ENCODE results near the gene ANKRD6.
"Not testable (repeated sequence)": the region's sequence is repeated elsewhere in the genome, so short reads cannot be mapped to it uniquely, and the experiment has no call there.

The ANKRD6 gene

DNA sequence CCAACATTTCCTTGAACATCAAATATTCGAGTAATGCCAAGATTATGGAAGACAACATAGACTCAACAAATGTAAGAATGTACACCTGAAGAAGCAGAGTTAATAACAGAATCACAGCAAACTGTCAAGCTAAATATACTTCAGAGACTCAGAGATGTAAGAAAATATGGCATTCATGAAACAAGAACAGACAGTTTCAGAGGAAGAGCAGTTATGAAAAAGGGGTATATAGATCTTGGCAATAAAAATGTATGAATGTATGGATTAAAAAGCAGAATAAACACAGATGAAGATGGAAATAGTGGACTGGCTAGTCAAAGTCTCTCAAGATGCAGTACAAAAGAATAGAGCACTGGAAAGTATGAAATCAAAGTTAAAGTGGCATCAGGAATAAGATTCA is 39.3 kb upstream of the ANKRD6 start:
- TF ChIP-seq CTCF (IDR thresholded peaks at IDR 0.05; ENCODE audit: borderline replicate concordance, insufficient read depth, low read depth, low read length), result no peak
- no peak overlapping the region for H3K4me3 ChIP-seq (ENCODE audit: low read depth, low read length)

- not testable (repeated sequence) for H3K4me3 ChIP-seq (ENCODE audit: low read depth, low read length)
These were observed 35.1 kb upstream of the ANKRD6 start for GRCh38 chr6:89397884-89398283.

DNA sequence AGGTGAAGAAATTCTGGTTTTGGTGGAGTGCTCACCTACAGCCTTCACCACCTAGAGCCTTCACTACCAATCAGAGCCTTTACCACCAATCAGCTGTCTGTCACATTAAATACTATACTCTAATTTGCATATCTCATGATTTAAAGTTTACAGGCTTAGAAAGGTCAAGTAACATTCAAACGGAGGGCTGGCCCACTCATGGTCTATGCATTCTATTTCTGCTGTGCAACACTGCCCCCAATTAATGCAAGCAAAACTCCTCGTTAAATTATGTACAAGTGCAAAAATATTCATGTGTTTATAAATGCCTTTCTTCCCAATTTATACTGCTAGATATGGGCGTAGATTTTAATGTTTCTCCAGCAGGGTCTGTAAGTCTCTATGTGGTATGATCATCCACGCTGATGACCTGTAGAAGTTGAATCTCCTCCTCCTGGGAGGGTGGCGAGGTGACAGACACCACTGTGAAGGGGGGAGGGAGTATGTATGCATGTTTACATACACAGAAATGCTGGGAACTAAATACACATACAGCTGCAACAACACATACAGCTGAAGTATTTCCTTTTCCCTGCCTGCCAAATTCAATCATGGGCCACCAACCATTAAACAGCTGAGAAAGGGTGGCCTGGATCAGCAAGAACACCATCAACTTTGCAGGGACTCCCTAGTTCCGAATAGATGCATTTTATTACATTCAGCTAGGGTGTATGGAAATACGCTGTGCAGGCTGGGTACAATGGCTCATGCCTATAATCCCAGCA is 34.0 kb upstream of the ANKRD6 start:
- no peak overlapping the region for H3K4me3 ChIP-seq (ENCODE audit: low read depth, low read length)
- no peak for TF ChIP-seq CTCF (IDR thresholded peaks at IDR 0.05; ENCODE audit: borderline replicate concordance, insufficient read depth, low read depth, low read length)

- TF ChIP-seq CTCF (IDR thresholded peaks at IDR 0.05; ENCODE audit: borderline replicate concordance, insufficient read depth, low read depth, low read length), result no peak
- H3K4me3 ChIP-seq (ENCODE audit: low read depth, low read length), result no peak overlapping the region
These were observed 32.9 kb upstream of the ANKRD6 start for GRCh38 chr6:89400050-89400449.

GRCh38 chr6:89400912-89401399 is 32.0 kb upstream of the ANKRD6 start:
- H3K4me3 ChIP-seq (ENCODE audit: low read depth, low read length), result no peak overlapping the region
- TF ChIP-seq CTCF (IDR thresholded peaks at IDR 0.05; ENCODE audit: borderline replicate concordance, insufficient read depth, low read depth, low read length), result no peak

- H3K4me3 ChIP-seq (ENCODE audit: low read depth, low read length), result no peak overlapping the region
- no peak for TF ChIP-seq CTCF (IDR thresholded peaks at IDR 0.05; ENCODE audit: borderline replicate concordance, insufficient read depth, low read depth, low read length)
These were observed 30.2 kb upstream of the ANKRD6 start for GRCh38 chr6:89402776-89403175.

DNA sequence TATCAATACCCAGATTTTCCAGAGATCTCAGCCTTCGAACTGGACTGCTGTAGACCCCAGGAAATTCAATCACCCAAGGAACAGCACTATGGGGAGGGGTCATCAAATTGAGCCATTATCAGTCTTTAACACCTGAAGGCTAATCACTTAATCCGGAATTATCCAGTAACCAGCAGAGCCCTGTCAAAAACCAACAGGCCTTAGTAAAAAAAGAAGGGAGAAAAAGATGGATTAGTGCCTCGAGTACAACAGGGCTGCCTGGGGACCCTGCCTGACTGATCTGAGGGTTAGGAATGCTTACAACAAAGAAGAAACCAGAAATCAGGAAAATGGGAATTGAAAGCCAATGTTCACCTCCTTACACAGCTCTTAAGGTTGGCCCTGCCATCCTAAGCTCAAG is 28.4 kb upstream of the ANKRD6 start:
- no peak overlapping the region for H3K4me3 ChIP-seq (ENCODE audit: low read depth, low read length)
- no peak for TF ChIP-seq CTCF (IDR thresholded peaks at IDR 0.05; ENCODE audit: borderline replicate concordance, insufficient read depth, low read depth, low read length)

Data from GM12875 (cell line).